Retinal pigment epithelial cell (primary cell): ENCODE measurements around the gene PTPRN2.

Experiments
- DNase-seq: peaks from one replicate; pipeline ENCODE4 v3.0.0-alpha.2; 2010; ENCODE audit warnings: low read depth
- H3K4me3 ChIP-seq: 2 replicates; pipeline ENCODE4 v1.5.1; 2011; ENCODE audit warnings: mild to moderate bottlenecking, low read length, control low read depth, moderate library complexity
- TF ChIP-seq, protein P1 (sequence below): conservative IDR thresholded peaks from 2 replicates; pipeline ENCODE4 v1.5.1; 2011; ENCODE audit warnings: low read depth, low read length, control low read depth, inconsistent platforms

Gene PTPRN2

DNA sequence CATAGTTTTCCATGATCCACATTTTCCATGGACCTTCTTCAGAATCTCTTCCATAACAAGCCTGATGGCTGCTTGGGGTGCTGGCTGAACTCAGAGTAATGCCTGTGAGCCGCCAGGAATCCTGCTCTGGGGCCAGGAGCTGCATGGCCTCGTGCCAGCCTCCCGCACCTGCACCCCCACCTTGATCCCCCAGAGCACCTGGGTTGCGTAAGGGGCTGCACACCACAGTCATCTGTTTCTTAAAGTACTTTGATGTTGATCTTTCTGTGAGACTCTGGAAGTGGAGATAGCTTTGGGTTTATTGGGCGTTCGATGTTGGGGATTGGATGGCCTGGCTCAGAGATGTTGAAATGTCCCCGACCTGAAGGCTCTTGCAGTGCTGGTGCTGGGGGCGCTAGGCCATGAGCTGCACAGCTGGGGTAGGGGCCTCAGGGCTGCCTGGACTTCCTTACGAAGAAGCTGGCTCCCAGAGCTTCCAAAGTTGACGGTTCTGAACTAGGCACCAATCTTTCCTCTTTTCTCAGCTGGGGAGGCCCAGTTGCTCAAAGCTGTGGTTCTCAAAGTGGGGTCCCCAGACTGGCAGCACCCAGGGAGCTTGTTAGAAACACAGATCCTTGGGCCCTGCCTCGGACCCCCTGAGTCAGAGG is 716.9 kb downstream of the PTPRN2 start:
- TF ChIP-seq, protein P1, sequence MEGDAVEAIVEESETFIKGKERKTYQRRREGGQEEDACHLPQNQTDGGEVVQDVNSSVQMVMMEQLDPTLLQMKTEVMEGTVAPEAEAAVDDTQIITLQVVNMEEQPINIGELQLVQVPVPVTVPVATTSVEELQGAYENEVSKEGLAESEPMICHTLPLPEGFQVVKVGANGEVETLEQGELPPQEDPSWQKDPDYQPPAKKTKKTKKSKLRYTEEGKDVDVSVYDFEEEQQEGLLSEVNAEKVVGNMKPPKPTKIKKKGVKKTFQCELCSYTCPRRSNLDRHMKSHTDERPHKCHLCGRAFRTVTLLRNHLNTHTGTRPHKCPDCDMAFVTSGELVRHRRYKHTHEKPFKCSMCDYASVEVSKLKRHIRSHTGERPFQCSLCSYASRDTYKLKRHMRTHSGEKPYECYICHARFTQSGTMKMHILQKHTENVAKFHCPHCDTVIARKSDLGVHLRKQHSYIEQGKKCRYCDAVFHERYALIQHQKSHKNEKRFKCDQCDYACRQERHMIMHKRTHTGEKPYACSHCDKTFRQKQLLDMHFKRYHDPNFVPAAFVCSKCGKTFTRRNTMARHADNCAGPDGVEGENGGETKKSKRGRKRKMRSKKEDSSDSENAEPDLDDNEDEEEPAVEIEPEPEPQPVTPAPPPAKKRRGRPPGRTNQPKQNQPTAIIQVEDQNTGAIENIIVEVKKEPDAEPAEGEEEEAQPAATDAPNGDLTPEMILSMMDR, result no peak

DNA sequence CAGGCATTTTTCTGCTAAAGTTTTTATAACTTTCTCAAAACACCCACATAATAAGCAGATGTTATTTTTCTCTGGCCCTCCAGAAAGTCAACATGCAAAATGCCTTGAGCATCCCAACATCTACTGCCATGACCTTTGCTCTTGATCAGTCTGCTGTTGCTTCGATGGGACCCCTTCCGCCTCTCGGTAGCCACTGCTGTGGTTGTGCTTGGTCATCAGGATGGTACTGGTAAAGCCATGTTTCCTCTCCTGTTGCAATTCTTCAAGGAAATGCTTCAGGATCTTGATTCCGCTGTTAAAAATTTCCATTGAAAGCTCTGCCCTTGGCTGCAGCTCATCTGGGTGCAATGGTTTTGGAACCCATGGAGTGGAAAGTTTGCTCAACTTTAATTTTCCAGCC is 717.8 kb downstream of the PTPRN2 start:
- TF ChIP-seq, protein P1, result no peak
- no peak for DNase-seq

More for the DNA sequence above, 716.9 kb downstream of the PTPRN2 start:
- DNase-seq, result no peak
- no peak overlapping the region for H3K4me3 ChIP-seq

DNA sequence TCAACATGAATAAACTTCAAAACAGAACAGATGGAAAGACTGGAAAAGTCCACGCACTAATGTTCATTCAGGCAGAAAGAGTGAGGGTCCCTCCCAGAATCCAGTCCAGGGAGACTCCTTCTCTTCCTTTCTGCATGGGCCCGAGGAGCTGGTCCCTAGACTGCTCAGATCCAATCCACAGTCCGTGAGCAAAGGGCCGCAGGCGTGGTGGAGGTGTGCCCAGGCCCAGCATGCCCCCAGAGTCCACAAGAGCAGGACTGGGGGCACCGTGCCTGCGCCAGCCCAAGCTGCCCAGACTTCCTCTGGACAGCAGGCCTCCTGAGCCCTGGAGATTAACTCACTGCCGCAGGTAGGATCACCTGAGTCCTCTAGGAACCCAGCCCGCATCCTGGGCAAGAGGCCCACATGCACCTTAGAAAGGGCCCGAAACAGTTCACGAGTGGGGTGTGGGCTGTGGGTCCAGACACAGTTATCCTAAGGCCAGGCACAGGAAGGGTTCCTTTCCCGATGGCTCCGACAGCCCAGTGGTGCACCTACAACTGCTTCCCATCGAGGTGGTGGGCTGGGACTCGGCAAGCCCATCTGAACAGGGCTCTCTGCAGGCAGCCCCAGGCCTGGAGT is 719.8 kb downstream of the PTPRN2 start:
- TF ChIP-seq, protein P1, result no peak
- no peak for DNase-seq
- no peak overlapping the region for H3K4me3 ChIP-seq

More for the DNA sequence above, 717.8 kb downstream of the PTPRN2 start:
- H3K4me3 ChIP-seq, result no peak overlapping the region

DNA sequence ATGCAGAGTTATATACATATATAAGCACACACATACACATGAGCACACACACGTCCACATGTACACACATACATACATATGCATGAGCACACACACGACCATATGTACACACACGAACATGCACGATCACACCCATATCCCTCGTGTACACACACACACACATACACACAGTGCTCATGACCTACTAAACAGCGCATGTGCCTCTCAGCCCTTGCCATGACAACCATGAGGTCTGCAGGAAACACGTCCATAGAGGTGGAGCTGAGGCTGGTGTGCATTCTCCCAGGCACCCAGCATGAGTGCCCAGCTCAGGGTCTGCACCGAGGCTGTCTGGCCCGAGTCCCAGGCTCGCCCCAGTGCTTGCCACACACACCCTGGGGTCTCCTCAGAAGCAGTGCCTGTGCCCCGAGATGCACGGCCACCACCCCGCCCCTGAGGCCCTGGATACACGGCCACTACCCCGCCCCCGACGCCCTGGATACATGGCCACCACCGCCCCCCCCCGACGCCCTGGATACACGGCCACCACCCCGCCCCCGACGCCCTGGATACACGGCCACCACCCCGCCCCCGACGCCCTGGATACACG is 721.2 kb downstream of the PTPRN2 start:
- no peak overlapping the region for H3K4me3 ChIP-seq
- TF ChIP-seq, protein P1, result no peak
- DNase-seq, result no peak

DNA sequence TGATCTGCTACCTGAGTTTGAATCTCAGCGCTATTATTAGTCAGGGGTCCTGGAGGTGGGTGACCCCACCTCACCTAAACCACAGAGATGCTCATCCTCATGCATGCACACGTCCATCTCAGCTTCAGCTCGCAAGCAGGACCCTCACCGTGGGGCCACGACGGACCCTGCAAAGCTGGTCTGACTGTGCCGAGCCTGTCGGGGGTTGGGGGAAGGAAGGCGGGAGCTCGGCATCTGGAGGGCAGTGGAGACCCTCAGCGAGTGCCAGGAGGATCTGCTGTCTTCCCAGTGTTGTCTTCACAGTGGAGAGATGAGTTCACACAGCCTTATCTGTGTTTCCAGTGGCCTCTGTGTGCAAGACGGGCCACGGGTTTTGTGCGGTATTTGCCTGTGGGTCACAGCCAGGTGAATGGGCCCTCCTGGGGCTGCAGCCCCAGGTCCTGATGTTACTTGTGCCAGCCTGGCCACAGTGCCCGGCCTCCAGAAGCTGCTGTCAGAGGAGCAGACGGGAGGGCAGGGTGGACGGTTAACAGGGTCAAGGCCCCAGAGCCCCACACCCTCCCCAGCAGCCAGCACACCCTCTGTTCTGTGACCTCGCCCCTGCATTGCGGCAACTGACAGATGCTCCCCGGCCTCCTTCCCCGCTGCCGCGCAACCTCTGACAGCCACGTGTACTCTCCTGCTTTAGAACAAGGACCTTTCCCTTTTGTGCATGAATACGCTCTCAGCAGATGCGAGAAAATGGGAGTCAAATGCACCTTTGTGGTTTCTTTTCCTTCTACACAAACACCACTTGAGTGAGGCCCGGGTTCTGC is 722.1 kb downstream of the PTPRN2 start:
- no peak for DNase-seq
- no peak overlapping the region for H3K4me3 ChIP-seq
- TF ChIP-seq, protein P1, result no peak

DNA sequence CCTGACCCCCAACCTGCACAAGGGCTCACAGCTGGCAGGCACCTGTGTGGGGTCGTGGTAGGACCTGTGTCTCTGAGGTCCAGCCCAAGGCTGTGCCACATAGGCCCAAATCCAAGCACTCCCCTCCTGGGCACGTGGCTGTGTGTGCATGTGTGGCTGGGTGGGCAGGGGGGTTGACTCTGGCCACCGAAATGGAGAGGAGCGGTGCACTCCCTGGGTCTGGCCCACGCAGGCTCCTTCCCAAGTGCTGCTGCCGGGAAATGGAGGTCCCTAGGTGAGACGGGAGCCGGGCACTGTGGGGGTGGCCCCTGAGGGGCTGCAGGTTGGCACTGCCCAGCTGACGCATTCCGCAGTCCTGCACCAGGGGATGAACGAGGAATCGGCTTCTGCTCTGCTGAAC is 722.7 kb downstream of the PTPRN2 start:
- H3K4me3 ChIP-seq, result no peak overlapping the region
- TF ChIP-seq, protein P1, result no peak
- DNase-seq, result no peak
